EL (cell line): ENCODE data around the gene RPL10.

ENCODE experiments used
- DNase-seq: peaks from one replicate; pipeline ENCODE4 v3.0.0-alpha.2; 2016

RPL10 gene

GRCh38 chrX:154401045-154401799, 3.0 kb downstream of the RPL10 start:
- DNase-seq: peak; percentile 61

DNA sequence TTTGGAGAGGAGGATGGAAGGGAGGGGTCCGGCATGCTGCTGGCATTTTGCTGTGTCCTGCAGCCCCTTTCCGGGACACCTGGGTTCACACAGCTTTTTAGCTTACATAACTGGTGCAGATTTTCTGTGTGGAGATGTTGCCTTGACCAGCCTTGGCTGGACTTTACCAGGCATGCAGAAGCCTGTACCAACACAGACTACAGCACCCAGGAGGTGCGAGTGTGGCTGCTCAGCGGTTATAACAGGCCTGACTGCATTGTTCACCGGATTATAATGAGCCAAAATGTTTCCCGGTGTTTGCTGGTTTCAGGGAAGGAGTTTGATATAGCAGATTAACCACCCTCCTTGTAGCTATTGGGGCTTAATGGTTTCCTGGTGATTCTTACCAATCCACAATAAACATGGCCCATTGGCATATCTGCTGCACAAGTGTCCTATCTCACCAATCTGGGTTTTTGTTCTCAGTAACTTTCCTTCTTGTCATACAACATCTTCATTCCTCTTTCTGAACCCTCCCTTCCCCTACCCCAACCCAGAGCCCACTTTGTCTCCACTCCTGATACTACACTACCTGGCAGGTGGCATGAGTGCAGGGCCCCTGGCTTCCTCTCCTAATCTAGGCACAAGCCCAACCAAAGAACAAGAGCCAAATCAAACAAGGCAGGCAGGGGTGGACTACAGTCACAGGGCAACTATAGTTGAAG, 3.9 kb downstream of the RPL10 start:
- DNase-seq: peak; percentile 43

GRCh38 chrX:154402622-154403127, 4.5 kb downstream of the RPL10 start:
- DNase-seq: no peak

- DNase-seq: no peak
Observed at GRCh38 chrX:154403192-154403591, 5.0 kb downstream of the RPL10 start.

DNA sequence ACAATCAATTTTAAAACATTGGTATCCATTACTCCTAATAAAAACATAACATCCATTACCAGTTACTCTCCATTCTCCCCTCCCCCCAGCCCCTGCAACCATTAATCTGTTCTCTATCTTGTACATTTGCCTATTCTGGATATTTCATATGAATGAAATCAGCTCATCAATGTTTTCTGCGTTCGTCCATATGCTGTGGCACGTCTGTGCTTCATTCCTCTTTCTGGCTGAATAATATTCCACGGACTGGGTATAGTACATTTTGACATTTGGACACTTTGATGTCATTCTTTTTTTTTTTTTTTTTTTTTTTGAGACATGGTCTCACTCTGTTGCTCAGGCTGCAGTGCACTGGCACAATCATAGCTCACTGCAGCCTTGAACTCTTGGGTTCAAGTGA, 5.7 kb downstream of the RPL10 start:
- DNase-seq: no peak

GRCh38 chrX:154404625-154405192, 6.5 kb downstream of the RPL10 start:
- no peak for DNase-seq

DNA sequence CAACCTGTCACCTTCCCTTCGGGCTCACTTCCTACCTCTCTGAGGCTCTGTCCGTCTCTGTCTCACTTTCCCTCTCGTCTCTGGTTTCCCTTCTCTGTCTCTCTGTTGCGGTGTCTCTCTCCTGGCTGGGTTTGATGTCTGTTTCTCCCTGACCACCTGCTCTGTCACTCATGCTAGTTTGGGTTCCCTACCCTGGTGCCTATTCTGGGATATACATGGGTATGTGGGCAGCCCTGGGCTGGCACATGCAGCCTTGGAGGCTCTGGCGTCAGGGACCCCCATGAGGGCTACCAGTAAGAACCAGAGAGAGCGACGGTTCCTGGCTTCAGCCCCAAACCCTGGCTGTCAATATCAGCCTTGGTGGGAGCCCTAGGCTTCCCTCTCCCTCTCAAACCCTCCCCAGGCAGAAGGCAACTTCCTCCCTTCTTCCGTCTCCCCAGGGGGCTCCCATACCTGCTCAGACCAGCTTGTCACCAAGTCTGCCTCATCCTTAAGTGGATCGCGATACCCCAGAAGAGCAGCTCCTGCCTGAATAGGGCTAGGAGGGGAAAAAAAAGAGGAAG, 10.6 kb downstream of the RPL10 start:
- no peak for DNase-seq

DNA sequence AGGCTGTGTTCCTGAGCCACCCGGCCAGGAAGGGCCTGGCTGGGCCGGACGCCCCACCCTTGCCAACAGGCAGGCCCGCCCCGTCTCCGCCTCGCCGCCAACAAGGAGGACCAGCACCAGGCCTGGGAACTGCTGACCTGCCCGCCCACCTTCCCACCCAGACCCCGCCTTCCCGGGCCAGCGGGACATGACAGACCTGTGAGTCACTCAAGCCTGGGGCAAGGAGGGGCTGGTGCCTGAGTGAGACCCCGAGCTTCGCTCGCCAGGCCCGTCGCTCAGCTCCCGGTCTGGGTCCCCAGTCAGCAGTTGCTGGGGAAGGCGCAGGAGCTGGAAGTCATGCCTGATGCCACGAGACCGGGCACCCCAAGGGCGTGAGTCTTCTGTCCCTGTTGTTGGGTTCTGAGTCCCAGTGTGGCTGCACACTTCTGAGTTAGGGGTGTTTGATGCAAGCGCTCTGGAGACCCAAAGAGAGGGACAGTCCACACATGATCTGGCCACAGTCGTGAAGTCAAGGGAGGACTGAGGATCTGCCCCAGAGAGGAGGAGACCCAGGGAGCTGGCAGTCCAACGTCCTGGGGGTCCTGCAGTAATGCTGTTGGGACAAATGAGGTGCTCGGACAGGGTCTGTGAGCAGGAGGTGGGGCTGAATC, 11.2 kb downstream of the RPL10 start, which contains the start of gene DNASE1L1:
DNASE1L1 (minus strand) TSS at position 33 of the 650 bp plus-strand sequence. CDS start 3,686 bp downstream, outside the sequence.
- peak; percentile 93 for DNase-seq

GRCh38 chrX:154411981-154412340, 13.8 kb downstream of the RPL10 start:
- DNase-seq: peak; percentile 42

- no peak for DNase-seq
Observed at GRCh38 chrX:154412468-154412867, 14.3 kb downstream of the RPL10 start.

- no peak for DNase-seq
Observed at GRCh38 chrX:154413142-154413541, 15.0 kb downstream of the RPL10 start.

GRCh38 chrX:154417157-154417556, 19.0 kb downstream of the RPL10 start:
- DNase-seq: no peak

- DNase-seq: no peak
Observed at GRCh38 chrX:154419189-154419588, 21.0 kb downstream of the RPL10 start.

GRCh38 chrX:154419688-154420401, 21.7 kb downstream of the RPL10 start:
- DNase-seq: no peak

- no peak for DNase-seq
Observed at GRCh38 chrX:154420402-154420756, 22.2 kb downstream of the RPL10 start.

DNA sequence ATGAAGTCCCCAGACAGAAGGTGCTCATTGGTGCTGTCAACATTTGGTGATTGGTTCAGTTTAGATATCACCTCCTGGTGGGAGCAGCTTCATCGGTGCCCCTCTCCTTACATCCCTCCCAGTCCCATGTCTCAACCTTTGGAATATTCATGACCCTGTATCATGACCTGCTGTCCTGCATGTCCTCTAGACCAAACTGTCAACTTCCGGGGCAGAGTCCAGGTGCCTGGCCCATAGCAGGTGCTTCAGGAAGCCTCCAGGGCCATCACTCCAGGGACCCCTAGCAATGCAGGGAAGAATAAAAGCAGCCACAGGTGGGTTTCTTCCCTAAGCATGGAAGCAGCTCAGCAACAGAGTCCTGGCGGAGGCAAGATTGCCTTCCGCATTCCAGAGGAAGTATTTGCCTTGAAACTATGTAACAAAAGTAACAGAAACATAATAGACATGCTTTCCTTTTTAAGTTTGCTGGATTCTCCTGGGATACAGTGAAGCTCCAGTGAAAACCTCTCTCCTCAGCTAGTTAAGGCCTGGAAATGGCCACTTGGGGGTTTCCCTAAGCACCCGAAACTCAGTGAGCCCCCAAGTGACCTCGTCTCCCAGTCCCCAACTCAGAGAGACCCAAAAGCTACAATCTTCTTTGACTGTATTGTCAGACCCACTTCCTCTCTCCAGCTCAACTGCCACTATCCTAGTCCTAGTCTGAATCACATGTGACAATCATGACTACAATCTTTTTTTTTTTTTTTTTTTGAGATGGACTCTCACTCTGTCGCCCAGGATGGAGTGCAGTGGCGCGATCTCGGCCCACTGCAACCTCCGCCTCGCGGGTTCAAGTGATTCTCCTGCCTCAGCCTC, 29.0 kb downstream of the RPL10 start:
- DNase-seq: no peak

GRCh38 chrX:154428176-154429171, 30.3 kb downstream of the RPL10 start, which contains the start of gene ATP6AP1:
TSS of gene ATP6AP1 (plus strand) at chrX:154428677. CDS start at chrX:154428693, 16 bp downstream.
- peak; percentile 92 for DNase-seq

GRCh38 chrX:154429711-154430110, 31.5 kb downstream of the RPL10 start:
- DNase-seq: no peak

GRCh38 chrX:154430479-154430878, 32.3 kb downstream of the RPL10 start:
- DNase-seq: no peak

DNA sequence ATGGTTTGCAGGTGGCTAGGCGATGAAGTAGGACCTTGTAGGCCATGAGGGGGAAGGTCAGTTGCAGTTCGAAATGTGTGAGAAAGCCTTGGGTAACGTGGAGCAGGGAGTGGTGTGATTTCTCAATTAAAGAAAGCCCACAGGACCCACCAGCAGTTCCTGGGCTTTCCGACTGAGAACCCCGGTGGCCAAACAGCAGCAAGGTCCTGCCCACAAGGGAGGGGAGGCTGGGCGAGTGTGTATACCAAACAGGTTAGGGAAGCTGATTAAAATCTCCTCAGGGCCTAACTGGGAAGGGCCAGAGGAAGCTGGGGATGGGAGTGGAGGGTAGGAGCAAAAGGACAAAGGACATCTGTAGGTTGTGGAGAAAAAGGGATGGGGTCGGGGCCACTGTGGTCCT, 32.7 kb downstream of the RPL10 start:
- no peak for DNase-seq
